PFSK-1 (cell line): ENCODE data around the gene WDR7.

Experiments used
- POLR2AphosphoS5 ChIP-seq: IDR thresholded peaks from 2 replicates; pipeline ENCODE4 v1.6.1; 2012; ENCODE audit warnings: low read depth, mild to moderate bottlenecking, control low read depth, low read length, moderate library complexity
- REST ChIP-seq, 2 experiments: IDR thresholded peaks; 2 replicates each; pipeline versions ENCODE4 v1.6.1 to v1.8.0; 2011 to 2012; ENCODE audit warnings: low read depth in 2 of 2, low read length in 2 of 2, control low read depth in 1 of 2, inconsistent platforms in 1 of 2, mild to moderate bottlenecking in 1 of 2, moderate library complexity in 1 of 2; ENCODE audit not compliant: insufficient read depth in 1 of 2
- TAF1 ChIP-seq: IDR thresholded peaks from 2 replicates; pipeline ENCODE4 v1.6.1; 2012; ENCODE audit warnings: low read length, control low read depth, borderline replicate concordance; ENCODE audit not compliant: insufficient read depth

DNA sequence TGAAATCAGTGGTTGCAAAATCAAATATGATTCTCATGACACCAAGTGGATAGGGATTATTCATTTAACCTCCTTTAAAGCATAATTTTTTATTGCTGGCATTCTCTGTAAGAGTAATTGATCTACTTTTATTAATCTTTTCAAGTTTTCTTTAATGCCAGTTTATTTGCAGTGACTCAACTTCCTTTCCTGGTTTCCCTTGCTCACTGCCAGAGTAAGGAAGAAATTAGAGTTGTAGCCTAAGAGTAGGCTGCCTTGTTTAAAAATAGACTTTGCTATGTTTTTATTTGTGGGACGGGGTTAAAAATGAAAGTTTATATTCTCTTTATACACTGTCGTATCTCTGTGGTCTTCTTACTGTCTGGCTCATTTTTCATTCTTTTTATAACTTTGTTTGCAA, 148.6 kb downstream of the WDR7 start:
- TF ChIP-seq REST (IDR thresholded peaks at IDR 0.05; ENCODE audit: insufficient read depth in 1 of 2, low read depth in 2 of 2, low read length in 2 of 2) (no peak), TAF1 (no peak), POLR2AphosphoS5 (no peak)
